Central memory CD8-positive, alpha-beta T cell (primary cell): Measurements from ENCODE around the gene NAB1.
"Not testable (repeated sequence)": the region's sequence is repeated elsewhere in the genome, so short reads cannot be mapped to it uniquely, and the experiment has no call there.

ENCODE experiments used
- ATAC-seq: fragments of 150-1000 bp; cut with Tn5 transposase; replicated peaks from 2 replicates; pipeline ENCODE4 v1.10.0; 2022; ENCODE audit warnings: mild to moderate bottlenecking, moderate FRiP score, moderate number of reproducible peaks; ENCODE audit not compliant: poor library complexity, severe bottlenecking; ENCODE audit errors: extremely low read depth
- DNase-seq, 2 donors: peaks; one replicate each; pipeline ENCODE4 v3.0.0; 2021; ENCODE audit warnings: low spot score in 2 of 2
- H3K27ac Mint-ChIP-seq: one replicate; pipeline ENCODE4 v1.8.0; 2022; ENCODE audit warnings: low read depth, mild to moderate bottlenecking, moderate library complexity, mixed read lengths
- H3K27me3 Mint-ChIP-seq: one replicate; pipeline ENCODE4 v1.8.0; 2022; ENCODE audit warnings: mixed read lengths
- H3K36me3 Mint-ChIP-seq: one replicate; pipeline ENCODE4 v1.8.0; 2022; ENCODE audit warnings: mild to moderate bottlenecking, moderate library complexity, mixed read lengths; ENCODE audit not compliant: insufficient read depth
- H3K4me1 Mint-ChIP-seq: one replicate; pipeline ENCODE4 v1.8.0; 2022; ENCODE audit warnings: mixed read lengths
- H3K4me3 Mint-ChIP-seq: one replicate; pipeline ENCODE4 v1.8.0; 2022; ENCODE audit warnings: mild to moderate bottlenecking, moderate library complexity, mixed read lengths
- H3K9me3 Mint-ChIP-seq: one replicate; pipeline ENCODE4 v1.8.0; 2022; ENCODE audit warnings: mixed read lengths

The NAB1 gene, protein sequence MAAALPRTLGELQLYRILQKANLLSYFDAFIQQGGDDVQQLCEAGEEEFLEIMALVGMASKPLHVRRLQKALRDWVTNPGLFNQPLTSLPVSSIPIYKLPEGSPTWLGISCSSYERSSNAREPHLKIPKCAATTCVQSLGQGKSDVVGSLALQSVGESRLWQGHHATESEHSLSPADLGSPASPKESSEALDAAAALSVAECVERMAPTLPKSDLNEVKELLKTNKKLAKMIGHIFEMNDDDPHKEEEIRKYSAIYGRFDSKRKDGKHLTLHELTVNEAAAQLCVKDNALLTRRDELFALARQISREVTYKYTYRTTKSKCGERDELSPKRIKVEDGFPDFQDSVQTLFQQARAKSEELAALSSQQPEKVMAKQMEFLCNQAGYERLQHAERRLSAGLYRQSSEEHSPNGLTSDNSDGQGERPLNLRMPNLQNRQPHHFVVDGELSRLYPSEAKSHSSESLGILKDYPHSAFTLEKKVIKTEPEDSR

DNA sequence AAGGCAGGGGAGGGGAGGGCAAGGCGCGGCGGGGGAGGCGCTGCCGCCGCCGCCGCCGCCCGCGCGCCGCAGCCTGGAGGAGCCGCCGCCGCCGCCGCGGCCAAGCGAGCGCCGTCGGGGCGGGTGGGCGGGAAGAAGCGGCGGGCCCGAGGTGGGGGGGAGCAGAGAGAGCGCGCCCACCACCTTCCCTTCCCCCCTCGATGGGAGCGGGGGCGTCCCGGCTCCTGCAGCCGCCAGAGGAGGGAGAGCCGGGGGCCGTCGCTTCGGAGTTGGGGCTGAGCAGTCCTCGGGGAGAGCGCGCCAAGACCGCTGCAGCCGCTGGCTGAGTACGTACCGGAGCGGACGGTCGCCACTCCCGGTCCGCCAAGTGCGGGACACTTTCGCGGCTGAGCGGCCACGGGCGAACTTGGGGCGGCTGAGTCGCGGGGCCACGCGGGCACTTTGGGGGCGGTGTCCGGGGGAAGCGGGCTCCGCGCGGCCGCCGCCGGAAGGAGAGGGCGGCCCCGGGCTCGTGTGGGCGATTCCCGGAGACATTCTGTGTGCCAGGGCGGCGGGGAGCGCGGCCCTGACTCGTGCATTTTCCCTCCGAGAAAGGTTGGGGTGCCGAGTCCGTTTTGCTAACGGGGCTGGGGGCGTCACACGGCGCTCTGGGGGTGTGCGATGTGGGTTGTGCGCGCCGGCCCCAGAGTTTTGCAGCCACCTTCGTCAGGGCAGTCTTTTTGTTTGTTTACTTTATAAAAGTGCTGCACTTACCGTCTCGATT, at the start of gene NAB1:
Gene NAB1, plus strand, starts transcription at position 49 of the 763 bp plus-strand sequence. CDS start 10,094 bp downstream, outside the sequence.
- no peaks in the 10 kb centered on the region for H3K27me3 Mint-ChIP-seq
- H3K27ac Mint-ChIP-seq = peak within 1 kb of the TSS; percentile 92
- peak within 1 kb of the TSS; percentile 84 for H3K4me3 Mint-ChIP-seq
- peak; percentile 53 for ATAC-seq
- peaks cover 13% of the 10 kb centered on the region for H3K36me3 Mint-ChIP-seq
- H3K4me1 Mint-ChIP-seq = peaks cover 23% of the 10 kb centered on the region
- no peaks in the 10 kb centered on the region for H3K9me3 Mint-ChIP-seq
- peak; percentile 49 to 59 for DNase-seq

DNA sequence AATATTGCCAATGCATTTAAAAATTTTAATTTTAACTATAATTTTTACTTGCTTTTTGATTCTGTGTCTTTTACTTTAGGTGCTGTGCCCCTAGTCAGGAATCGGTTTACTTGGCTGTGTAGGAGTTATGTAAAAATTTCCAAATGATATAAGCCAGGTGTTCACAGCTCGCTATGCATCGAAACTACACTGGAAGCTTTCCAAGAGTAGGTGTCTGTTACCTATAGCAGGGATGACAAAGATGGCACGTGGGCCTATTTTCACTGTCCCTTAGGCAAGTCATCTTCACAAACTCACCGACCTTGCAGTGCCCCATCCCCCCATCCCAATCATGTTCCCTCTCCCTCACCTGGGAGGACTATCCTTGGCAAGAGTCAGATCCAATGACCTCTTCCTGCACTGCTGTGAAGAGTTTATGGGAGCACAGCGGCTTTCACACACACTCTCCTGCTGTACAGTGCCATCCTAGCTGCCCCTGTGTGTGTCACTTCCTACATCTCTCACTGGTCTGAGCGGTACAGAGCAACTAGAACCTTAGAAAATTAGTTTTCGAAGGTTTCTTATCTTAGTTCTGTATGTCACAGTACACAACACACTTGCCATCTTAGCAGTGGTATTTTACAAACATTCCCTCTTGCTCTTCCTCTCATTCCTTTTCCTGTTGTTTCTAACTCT, 49.2 kb upstream of the NAB1 start:
- Mint-ChIP-seq H3K9me3 (no peaks in the 10 kb centered on the region), H3K4me3 (no peak overlapping the region), H3K27me3 (no peaks in the 10 kb centered on the region), H3K27ac (no peak overlapping the region), H3K4me1 (peaks cover 11% of the 10 kb centered on the region), H3K36me3 (peaks cover 2% of the 10 kb centered on the region)
- ATAC-seq (no peak), DNase-seq (no peak)

DNA sequence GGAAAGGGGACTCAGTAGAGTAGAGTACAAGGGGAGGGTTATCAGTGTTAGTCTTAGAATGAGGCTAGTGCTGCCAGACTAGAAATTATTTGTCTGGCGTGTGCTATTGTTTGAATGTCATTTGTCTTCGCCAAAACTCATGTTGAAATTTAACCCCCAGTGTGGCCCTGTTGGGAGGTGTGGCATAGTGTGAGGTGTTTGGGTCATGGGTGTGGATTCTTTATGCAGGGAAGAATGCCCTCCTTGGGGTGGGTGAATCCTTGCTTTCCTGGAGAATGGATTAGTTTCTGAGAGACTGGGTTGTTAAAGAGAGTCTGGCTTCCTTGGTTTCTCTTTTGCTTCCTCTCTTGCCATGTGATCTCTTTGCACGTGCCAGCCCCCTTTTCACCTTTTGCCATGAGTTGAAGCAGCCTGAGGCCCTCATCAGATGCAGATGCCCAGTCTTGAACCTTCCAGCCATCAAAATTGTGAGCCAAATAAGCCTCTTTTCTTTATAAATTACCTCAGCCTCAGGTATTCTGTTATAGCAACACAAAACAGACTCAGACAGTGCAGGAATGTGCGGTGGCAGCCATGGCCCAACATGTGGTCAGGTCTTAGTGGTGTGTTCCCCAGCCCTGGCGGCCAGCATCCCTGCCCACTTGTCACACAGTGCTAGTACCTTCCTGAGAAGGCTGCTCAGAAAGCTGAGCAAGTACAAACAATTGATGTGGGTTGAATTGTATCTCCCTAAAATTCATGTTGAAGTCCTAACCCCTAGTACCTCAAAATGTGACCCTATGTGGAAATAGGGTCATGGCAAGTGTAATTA, 48.4 kb upstream of the NAB1 start:
- Mint-ChIP-seq H3K9me3 (no peaks in the 10 kb centered on the region), H3K27me3 (no peaks in the 10 kb centered on the region)

DNA sequence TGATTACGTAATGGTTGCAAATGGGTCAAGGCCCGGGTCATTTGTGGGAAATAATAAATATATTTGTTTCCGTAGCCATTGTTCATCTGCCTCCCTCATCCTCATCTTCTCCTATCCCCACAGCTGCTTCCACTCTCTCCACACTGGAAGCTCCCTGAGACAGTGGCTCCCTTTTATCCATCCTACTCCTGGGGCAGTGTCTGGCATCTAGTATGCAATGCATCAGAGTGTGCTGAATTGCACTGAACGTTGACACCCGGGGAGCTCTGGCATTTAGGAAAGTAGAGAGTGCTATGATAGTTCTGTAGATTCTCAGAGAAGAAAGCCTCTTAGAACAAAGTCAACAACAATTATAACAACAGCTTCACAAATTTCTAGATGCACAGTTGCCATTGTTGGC, 45.5 kb upstream of the NAB1 start:
- DNase-seq (no peak), ATAC-seq (no peak)
- Mint-ChIP-seq H3K36me3 (peaks cover 2% of the 10 kb centered on the region), H3K4me3 (no peak overlapping the region), H3K9me3 (no peaks in the 10 kb centered on the region), H3K27me3 (no peaks in the 10 kb centered on the region), H3K4me1 (peaks cover 11% of the 10 kb centered on the region), H3K27ac (no peak overlapping the region)

More for the DNA sequence above, 48.4 kb upstream of the NAB1 start:
- peaks cover 2% of the 10 kb centered on the region for H3K36me3 Mint-ChIP-seq
- no peak for ATAC-seq
- no peak overlapping the region for H3K27ac Mint-ChIP-seq
- H3K4me1 Mint-ChIP-seq = peaks cover 11% of the 10 kb centered on the region
- H3K4me3 Mint-ChIP-seq = no peak overlapping the region
- DNase-seq = no peak

DNA sequence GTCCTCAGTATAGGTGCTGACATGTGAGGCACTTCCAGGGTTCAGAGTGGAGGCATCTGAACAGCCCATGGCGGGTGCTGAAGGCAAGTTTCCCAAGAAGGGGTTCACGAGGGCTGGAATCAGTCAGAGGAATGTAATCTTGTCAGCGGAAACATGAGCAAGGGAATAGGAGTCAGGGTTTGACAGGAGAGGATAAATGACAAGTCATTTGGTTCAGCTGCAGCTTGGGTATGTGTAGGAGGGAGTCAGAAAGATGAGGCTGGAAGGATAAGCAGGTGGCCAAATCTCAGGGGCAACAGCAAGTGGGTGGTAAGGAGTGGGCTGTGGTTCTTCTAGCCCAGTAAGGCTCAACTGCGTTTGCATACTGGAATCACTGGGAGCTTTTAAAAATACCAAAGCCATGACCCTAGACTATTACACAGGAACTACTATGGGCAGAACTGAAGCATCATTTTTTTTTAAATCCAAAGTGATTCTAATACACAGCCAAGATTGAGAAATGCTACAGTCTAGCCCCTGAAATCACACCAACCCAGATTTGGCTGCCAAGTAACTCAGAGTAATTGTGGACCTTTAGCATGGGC, 41.8 kb upstream of the NAB1 start:
- Mint-ChIP-seq H3K36me3 (no peaks in the 10 kb centered on the region), H3K4me3 (no peak overlapping the region), H3K27me3 (no peaks in the 10 kb centered on the region), H3K9me3 (no peaks in the 10 kb centered on the region), H3K27ac (no peak overlapping the region), H3K4me1 (no peaks in the 10 kb centered on the region)
- ATAC-seq = no peak
- no peak for DNase-seq

DNA sequence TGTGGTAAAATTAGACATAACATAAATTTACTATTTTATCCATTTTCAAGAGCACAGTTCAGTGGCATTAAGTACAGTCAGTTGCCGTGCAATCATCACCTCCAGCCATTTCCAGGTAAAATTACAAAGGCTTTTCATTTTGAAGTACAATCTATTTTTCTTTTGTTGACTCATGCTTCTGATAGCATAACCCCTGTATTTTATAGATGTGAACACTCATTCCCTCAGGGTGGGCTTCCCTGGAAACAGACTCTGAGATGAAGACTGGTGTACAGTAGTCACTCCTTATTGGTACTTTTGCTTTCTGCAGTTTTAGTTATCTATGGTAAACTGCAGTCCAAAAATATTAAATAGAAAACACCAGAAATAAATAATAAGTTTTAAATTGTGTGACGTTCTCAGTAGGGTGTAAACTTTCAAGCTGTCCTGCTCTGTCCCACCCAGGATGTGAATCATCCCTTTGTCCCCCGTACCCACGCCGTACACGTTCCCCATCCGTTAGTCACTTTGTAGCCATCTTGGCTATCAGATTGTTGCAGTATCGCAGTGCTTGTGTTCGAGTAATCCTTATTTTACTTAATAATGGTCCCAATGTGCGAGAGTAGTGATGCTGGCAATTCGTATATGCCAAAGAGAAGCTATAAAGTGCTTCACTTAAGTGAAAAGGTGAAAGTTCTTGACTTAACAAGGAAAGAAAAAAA, 41.1 kb upstream of the NAB1 start:
- H3K4me3 Mint-ChIP-seq = no peak overlapping the region
- H3K36me3 Mint-ChIP-seq = no peaks in the 10 kb centered on the region
- DNase-seq (no peak), ATAC-seq (no peak)
- H3K9me3 Mint-ChIP-seq = no peaks in the 10 kb centered on the region
- H3K4me1 Mint-ChIP-seq = no peaks in the 10 kb centered on the region
- no peak overlapping the region for H3K27ac Mint-ChIP-seq
- H3K27me3 Mint-ChIP-seq = no peaks in the 10 kb centered on the region

DNA sequence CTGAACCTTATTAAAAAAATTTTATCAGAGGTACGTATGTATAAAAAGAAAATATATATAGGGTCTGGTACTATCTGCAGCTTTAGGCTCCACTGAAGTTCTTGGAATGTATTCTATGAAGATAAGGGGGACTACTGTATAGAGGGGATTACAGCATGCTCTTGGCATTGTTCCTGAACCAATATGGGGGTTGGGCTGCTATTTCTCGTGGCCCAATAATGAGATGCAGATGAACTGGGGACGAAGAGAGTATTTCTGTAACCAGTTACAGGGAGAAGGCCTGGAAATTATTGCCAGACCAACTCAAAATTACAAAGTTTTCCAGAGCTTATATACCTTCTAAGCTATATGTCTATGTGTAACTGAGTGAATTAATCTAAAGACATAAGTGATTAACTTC, 40.0 kb upstream of the NAB1 start:
- ATAC-seq, H3K4me3 Mint-ChIP-seq, H3K27ac Mint-ChIP-seq, H3K27me3 Mint-ChIP-seq, H3K4me1 Mint-ChIP-seq, DNase-seq, H3K9me3 Mint-ChIP-seq, H3K36me3 Mint-ChIP-seq: not testable (repeated sequence)

DNA sequence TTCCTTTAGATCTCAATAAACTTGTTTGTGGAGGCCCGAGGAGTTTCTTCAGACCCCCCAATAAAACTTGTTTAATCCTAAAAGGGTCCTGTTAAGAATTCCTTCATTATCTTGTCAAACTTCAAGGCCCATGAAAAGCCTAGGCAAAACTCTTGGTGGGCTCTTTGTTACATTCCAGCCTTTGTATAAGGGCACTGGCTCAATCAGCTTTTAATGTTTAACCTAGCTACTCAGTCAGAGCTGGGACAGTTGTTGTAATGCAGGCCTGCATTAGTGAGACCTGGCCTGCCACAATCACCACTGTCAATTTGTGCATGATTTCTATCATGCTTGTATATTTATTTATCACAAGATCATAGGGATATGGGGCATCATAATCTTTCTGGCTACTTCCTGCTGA, 39.5 kb upstream of the NAB1 start:
- H3K27me3 Mint-ChIP-seq, H3K27ac Mint-ChIP-seq, H3K36me3 Mint-ChIP-seq, H3K4me3 Mint-ChIP-seq, H3K4me1 Mint-ChIP-seq, ATAC-seq, H3K9me3 Mint-ChIP-seq, DNase-seq: not testable (repeated sequence)

DNA sequence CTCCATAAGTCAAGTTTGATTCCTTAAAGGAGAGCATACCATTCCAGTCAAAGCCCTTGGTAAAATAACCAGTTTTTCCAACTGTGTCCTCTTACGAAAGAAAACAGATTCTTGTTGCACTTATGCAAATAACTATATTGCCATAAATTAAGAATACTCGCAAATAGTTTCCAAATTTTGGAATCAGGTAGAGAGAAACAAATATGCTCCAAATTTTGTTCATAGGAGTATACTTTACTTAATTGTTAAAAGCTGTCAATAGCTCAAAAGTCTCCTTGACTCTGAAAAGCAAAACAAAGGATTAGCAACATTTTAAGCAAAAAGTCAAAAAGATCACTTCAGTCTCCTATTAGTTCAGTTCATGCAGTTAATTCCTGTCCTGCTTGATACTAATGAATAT, 38.4 kb upstream of the NAB1 start:
- not testable (repeated sequence) for ATAC-seq, H3K9me3 Mint-ChIP-seq, H3K4me3 Mint-ChIP-seq

DNA sequence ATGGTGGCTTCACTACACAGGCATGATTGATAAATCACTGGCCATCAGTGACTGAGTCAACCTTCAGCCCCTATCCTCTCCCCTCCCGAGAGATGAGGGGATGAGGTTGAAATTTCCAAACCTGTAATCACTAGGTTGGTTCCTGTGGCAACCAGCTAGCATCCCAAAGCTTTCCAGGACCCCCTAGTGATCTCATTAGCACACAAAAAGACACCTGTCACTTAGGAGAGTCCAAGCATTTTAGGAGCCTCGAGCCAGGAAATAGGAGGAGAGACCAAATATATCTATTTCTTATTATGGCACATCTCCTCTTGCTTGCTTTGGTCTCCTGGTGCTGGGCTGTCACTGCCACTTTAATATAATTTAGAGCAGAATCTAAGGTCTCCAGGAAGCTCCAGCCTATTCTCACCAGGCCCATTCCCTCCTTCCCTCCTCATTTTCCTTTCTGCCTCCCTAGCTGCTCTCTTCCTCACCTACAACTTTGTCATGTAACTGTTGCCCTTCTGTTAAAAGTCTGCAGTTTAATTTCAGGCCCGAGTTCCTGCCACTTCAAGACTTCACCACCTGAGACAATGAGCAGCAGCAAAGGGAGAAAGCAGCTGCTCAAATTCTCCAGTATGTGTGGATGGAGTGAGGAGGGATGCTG, 33.2 kb upstream of the NAB1 start:
- ATAC-seq (no peak), DNase-seq (no peak)
- Mint-ChIP-seq H3K36me3 (no peaks in the 10 kb centered on the region), H3K4me3 (no peak overlapping the region), H3K9me3 (no peaks in the 10 kb centered on the region), H3K27me3 (no peaks in the 10 kb centered on the region), H3K27ac (no peak overlapping the region), H3K4me1 (no peaks in the 10 kb centered on the region)

More for the DNA sequence above, 38.4 kb upstream of the NAB1 start:
- not testable (repeated sequence) for H3K4me1 Mint-ChIP-seq, H3K36me3 Mint-ChIP-seq, H3K27ac Mint-ChIP-seq, DNase-seq, H3K27me3 Mint-ChIP-seq

DNA sequence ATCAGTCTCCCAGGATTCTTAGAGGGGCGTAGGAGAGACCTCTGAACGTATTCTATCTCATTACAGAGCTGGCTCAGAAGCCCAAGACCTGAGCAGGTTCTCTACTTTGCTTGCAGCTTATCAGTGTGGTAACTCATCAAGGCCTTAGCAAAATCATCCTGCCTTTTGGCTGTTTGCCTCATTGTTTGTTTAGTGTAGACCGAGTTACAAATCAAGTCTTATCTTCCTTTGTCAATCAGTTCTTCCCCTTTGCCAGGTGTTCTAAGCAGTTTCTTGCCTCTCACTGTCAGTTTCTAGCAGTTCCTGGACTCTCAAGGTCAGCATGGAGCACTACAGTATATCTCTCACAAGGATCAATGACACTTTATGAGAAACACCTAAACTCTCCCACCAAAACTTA, 30.9 kb upstream of the NAB1 start:
- no peaks in the 10 kb centered on the region for H3K36me3 Mint-ChIP-seq
- H3K4me3 Mint-ChIP-seq = no peak overlapping the region
- no peaks in the 10 kb centered on the region for H3K4me1 Mint-ChIP-seq
- DNase-seq = no peak
- ATAC-seq = no peak
- H3K9me3 Mint-ChIP-seq = no peaks in the 10 kb centered on the region
- no peaks in the 10 kb centered on the region for H3K27me3 Mint-ChIP-seq
- no peak overlapping the region for H3K27ac Mint-ChIP-seq
